ENCODE measurements around the gene MAP3K19.
"Not testable (repeated sequence)": the region's sequence is repeated elsewhere in the genome, so short reads cannot be mapped to it uniquely, and the experiment has no call there.

MAP3K19 gene

GRCh38 chr2:135047300-135047699, at the start of gene MAP3K19:
TSS of gene MAP3K19 (minus strand) at chr2:135047447. CDS start at chr2:135024647, 22,800 bp downstream.
- Mint-ChIP-seq H3K27me3 (no peaks in the 10 kb centered on the region), H3K27ac (no peak within 1 kb of the TSS), H3K9me3 (no peaks in the 10 kb centered on the region), H3K4me3 (no peak within 1 kb of the TSS), H3K4me1 (no peaks in the 10 kb centered on the region), H3K36me3 (no peaks in the 10 kb centered on the region)
- no peak for ATAC-seq (ENCODE audit: low read depth)
- DNase-seq (ENCODE audit: low spot score in 2 of 2) = no peak

- no peak overlapping the region for H3K27ac Mint-ChIP-seq
- no peaks in the 10 kb centered on the region for H3K27me3 Mint-ChIP-seq
- no peak for ATAC-seq (ENCODE audit: low read depth)
- H3K4me1 Mint-ChIP-seq = peaks cover 6% of the 10 kb centered on the region
- H3K9me3 Mint-ChIP-seq = no peaks in the 10 kb centered on the region
- no peak overlapping the region for H3K4me3 Mint-ChIP-seq
- no peak for DNase-seq (ENCODE audit: low spot score in 2 of 2)
- H3K36me3 Mint-ChIP-seq = peaks cover 35% of the 10 kb centered on the region
Measured at GRCh38 chr2:135096665-135097446, 49.6 kb upstream of the MAP3K19 start.

GRCh38 chr2:135095591-135095990, 48.3 kb upstream of the MAP3K19 start:
- peaks cover 31% of the 10 kb centered on the region for H3K36me3 Mint-ChIP-seq
- no peak for ATAC-seq (ENCODE audit: low read depth)
- peaks cover 3% of the 10 kb centered on the region for H3K4me1 Mint-ChIP-seq
- no peak overlapping the region for H3K27ac Mint-ChIP-seq
- H3K9me3 Mint-ChIP-seq = no peaks in the 10 kb centered on the region
- H3K27me3 Mint-ChIP-seq = no peaks in the 10 kb centered on the region
- DNase-seq (ENCODE audit: low spot score in 2 of 2) = no peak
- no peak overlapping the region for H3K4me3 Mint-ChIP-seq

- DNase-seq (ENCODE audit: low spot score in 2 of 2) (no peak), ATAC-seq (ENCODE audit: low read depth) (no peak)
- Mint-ChIP-seq H3K36me3 (peaks cover 29% of the 10 kb centered on the region), H3K27me3 (no peaks in the 10 kb centered on the region), H3K27ac (no peak overlapping the region), H3K4me1 (peaks cover 3% of the 10 kb centered on the region), H3K9me3 (no peaks in the 10 kb centered on the region), H3K4me3 (no peak overlapping the region)
Measured at GRCh38 chr2:135094508-135094907, 47.3 kb upstream of the MAP3K19 start.

- no peak for ATAC-seq (ENCODE audit: low read depth)
- Mint-ChIP-seq H3K4me3 (no peak overlapping the region), H3K36me3 (peaks cover 30% of the 10 kb centered on the region)
Measured at GRCh38 chr2:135093670-135094330, 46.6 kb upstream of the MAP3K19 start.

GRCh38 chr2:135093193-135093592, 45.9 kb upstream of the MAP3K19 start:
- H3K36me3 Mint-ChIP-seq = peaks cover 30% of the 10 kb centered on the region
- H3K4me3 Mint-ChIP-seq = no peak overlapping the region
- H3K9me3 Mint-ChIP-seq = no peaks in the 10 kb centered on the region
- no peak for ATAC-seq (ENCODE audit: low read depth)
- no peak for DNase-seq (ENCODE audit: low spot score in 2 of 2)
- H3K4me1 Mint-ChIP-seq = no peaks in the 10 kb centered on the region
- H3K27me3 Mint-ChIP-seq = no peaks in the 10 kb centered on the region
- no peak overlapping the region for H3K27ac Mint-ChIP-seq

More at GRCh38 chr2:135093670-135094330, 46.6 kb upstream of the MAP3K19 start:
- no peaks in the 10 kb centered on the region for H3K4me1 Mint-ChIP-seq
- no peak for DNase-seq (ENCODE audit: low spot score in 2 of 2)
- no peak overlapping the region for H3K27ac Mint-ChIP-seq
- no peaks in the 10 kb centered on the region for H3K27me3 Mint-ChIP-seq
- H3K9me3 Mint-ChIP-seq = no peaks in the 10 kb centered on the region

- Mint-ChIP-seq H3K36me3 (peaks cover 33% of the 10 kb centered on the region), H3K27me3 (no peaks in the 10 kb centered on the region)
- DNase-seq (ENCODE audit: low spot score in 2 of 2) = no peak
Measured at GRCh38 chr2:135091681-135092080, 44.4 kb upstream of the MAP3K19 start.

GRCh38 chr2:135089597-135089996, 42.4 kb upstream of the MAP3K19 start:
- ATAC-seq (ENCODE audit: low read depth); H3K27ac Mint-ChIP-seq; H3K4me1 Mint-ChIP-seq; H3K27me3 Mint-ChIP-seq; H3K4me3 Mint-ChIP-seq; DNase-seq (ENCODE audit: low spot score in 2 of 2); H3K9me3 Mint-ChIP-seq: not testable (repeated sequence)
- peaks cover 39% of the 10 kb centered on the region for H3K36me3 Mint-ChIP-seq

More at GRCh38 chr2:135091681-135092080, 44.4 kb upstream of the MAP3K19 start:
- H3K4me1 Mint-ChIP-seq = peaks cover 2% of the 10 kb centered on the region
- H3K27ac Mint-ChIP-seq = no peak overlapping the region
- no peaks in the 10 kb centered on the region for H3K9me3 Mint-ChIP-seq
- ATAC-seq (ENCODE audit: low read depth) = no peak
- no peak overlapping the region for H3K4me3 Mint-ChIP-seq

GRCh38 chr2:135086222-135086621, 39.0 kb upstream of the MAP3K19 start:
- Mint-ChIP-seq H3K36me3 (peaks cover 35% of the 10 kb centered on the region), H3K27me3 (no peaks in the 10 kb centered on the region)

GRCh38 chr2:135078417-135078816, 31.2 kb upstream of the MAP3K19 start:
- DNase-seq (ENCODE audit: low spot score in 2 of 2) (no peak), ATAC-seq (ENCODE audit: low read depth) (no peak)
- Mint-ChIP-seq H3K4me1 (peaks cover 20% of the 10 kb centered on the region), H3K4me3 (no peak overlapping the region), H3K27ac (no peak overlapping the region), H3K36me3 (peaks cover 43% of the 10 kb centered on the region), H3K27me3 (no peaks in the 10 kb centered on the region), H3K9me3 (peaks cover 2% of the 10 kb centered on the region)

More at GRCh38 chr2:135086222-135086621, 39.0 kb upstream of the MAP3K19 start:
- Mint-ChIP-seq H3K27ac (no peak overlapping the region), H3K9me3 (no peaks in the 10 kb centered on the region), H3K4me3 (no peak overlapping the region), H3K4me1 (peaks cover 10% of the 10 kb centered on the region)
- DNase-seq (ENCODE audit: low spot score in 2 of 2) (no peak), ATAC-seq (ENCODE audit: low read depth) (no peak)

- Mint-ChIP-seq H3K9me3 (peaks cover 12% of the 10 kb centered on the region), H3K4me1 (peaks cover 25% of the 10 kb centered on the region), H3K4me3 (no peak overlapping the region), H3K27me3 (no peaks in the 10 kb centered on the region), H3K27ac (no peak overlapping the region), H3K36me3 (peaks cover 37% of the 10 kb centered on the region)
- no peak for ATAC-seq (ENCODE audit: low read depth)
- DNase-seq (ENCODE audit: low spot score in 2 of 2) = no peak
Measured at GRCh38 chr2:135076556-135076955, 29.3 kb upstream of the MAP3K19 start.

GRCh38 chr2:135074216-135074615, 27.0 kb upstream of the MAP3K19 start:
- Mint-ChIP-seq H3K27me3 (no peaks in the 10 kb centered on the region), H3K4me1 (peaks cover 21% of the 10 kb centered on the region), H3K27ac (peak overlapping the region; percentile 74), H3K36me3 (peaks cover 35% of the 10 kb centered on the region), H3K9me3 (peaks cover 12% of the 10 kb centered on the region), H3K4me3 (no peak overlapping the region)
- DNase-seq (ENCODE audit: low spot score in 2 of 2) (no peak), ATAC-seq (ENCODE audit: low read depth) (no peak)

- no peak overlapping the region for H3K4me3 Mint-ChIP-seq
- DNase-seq (ENCODE audit: low spot score in 2 of 2) (no peak), ATAC-seq (ENCODE audit: low read depth) (no peak)
- no peaks in the 10 kb centered on the region for H3K27me3 Mint-ChIP-seq
- peaks cover 11% of the 10 kb centered on the region for H3K9me3 Mint-ChIP-seq
- no peak overlapping the region for H3K27ac Mint-ChIP-seq
- peaks cover 28% of the 10 kb centered on the region for H3K36me3 Mint-ChIP-seq
- H3K4me1 Mint-ChIP-seq = peaks cover 19% of the 10 kb centered on the region
Measured at GRCh38 chr2:135072125-135072997, 25.1 kb upstream of the MAP3K19 start.

- Mint-ChIP-seq H3K27me3 (no peaks in the 10 kb centered on the region), H3K4me3 (no peak overlapping the region), H3K9me3 (peaks cover 2% of the 10 kb centered on the region), H3K36me3 (peaks cover 26% of the 10 kb centered on the region), H3K27ac (no peak overlapping the region), H3K4me1 (peaks cover 10% of the 10 kb centered on the region)
- DNase-seq (ENCODE audit: low spot score in 2 of 2) (no peak), ATAC-seq (ENCODE audit: low read depth) (no peak)
Measured at GRCh38 chr2:135066710-135067109, 19.5 kb upstream of the MAP3K19 start.

All from memory B cell (primary cell).